Medulla oblongata (tissue), 1 donor: Measurements from ENCODE around the gene CHERP.

Source experiments
- DNase-seq: peaks from one replicate; pipeline ENCODE4 v3.0.0-alpha.2; 2015; ENCODE audit errors: extremely low spot score

The CHERP gene

DNA sequence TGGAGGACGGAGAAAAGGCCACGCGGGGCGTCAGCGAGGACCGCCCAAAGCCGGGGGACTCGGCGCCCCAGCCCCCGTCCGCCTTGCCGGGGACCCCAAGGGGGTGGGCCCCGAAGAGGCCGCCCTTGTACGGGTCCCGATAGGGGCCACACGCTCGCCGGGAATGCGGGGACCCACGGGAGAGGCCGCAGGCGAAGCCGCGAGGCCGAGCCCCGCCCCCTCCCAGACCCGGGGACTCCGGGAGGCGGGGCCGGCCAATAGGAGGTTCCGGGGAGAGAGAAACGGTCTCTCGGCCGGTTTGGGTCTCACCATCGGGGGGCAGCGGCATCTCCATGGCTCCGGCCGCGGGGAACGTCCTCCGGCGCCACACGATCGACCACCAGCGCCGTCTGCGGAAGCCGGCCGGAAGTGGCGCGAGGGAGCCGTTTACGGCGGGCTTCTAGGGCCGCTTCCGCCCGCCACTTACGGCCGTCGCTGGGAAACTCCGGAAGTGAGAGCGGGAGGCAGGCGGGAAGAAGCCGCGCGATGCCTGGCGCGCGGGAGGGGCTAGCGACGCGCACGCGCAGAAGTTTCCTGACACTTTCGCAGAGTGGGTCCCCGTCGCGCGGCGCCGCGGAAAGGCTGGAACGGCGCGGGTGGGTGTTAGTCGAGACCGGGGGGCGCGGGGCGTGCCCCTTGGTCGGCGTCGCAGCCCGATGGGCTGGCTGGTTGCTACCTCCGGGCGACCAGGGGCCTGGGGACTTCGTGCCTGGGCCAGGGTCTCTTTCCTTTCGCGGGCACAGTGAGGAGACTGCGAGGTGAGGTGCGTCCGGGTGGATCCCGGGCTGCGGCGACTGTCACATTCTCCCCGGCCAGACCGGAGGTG lies at the start of gene CHERP:
Gene CHERP, minus strand, starts transcription at position 393 of the 865 bp plus-strand sequence. Its CDS starts 59 bp downstream, at position 334.
- peak; percentile 97 for DNase-seq

- DNase-seq, result no peak
Measured at GRCh38 chr19:16590876-16591802, 48.9 kb upstream of the CHERP start.

GRCh38 chr19:16589917-16590316 lies 47.7 kb upstream of the CHERP start:
- no peak for DNase-seq

DNA sequence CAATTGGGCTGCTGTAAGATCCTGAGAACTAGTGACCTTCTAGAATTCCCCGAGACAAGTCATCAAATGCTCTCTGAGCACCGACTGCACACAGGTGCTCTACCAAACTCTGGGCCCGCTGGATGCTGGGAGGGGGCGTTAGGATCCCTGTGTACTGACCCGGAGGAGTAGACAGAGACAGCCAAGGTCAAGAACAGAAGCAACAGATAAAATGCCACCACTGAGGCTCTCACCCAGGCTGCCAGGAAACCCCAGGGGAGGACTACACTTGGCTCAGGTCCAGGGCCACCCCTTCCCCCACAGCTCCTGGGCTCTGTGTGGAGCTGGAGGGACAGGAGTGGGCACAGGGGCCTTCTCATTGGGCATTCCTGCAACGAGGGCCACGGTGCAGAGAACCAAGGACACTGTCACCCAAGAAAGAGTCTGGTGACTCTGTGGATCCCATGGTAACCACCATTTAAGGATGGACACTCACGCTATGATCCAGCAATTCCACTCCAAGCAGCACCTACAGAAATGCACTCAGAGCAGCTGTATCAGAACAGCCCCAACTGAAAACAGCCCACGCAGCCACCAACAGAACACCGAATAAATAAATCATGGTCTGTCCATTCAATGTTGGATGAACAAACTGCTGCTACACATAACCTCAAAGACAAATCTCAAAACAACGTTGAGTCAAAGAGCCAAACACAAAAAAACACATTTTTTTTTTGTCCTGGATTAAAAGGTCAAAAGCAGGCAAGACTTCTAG lies 46.8 kb upstream of the CHERP start:
- DNase-seq, result no peak

GRCh38 chr19:16587833-16588823 lies 45.9 kb upstream of the CHERP start:
- DNase-seq, result peak; percentile 70

DNA sequence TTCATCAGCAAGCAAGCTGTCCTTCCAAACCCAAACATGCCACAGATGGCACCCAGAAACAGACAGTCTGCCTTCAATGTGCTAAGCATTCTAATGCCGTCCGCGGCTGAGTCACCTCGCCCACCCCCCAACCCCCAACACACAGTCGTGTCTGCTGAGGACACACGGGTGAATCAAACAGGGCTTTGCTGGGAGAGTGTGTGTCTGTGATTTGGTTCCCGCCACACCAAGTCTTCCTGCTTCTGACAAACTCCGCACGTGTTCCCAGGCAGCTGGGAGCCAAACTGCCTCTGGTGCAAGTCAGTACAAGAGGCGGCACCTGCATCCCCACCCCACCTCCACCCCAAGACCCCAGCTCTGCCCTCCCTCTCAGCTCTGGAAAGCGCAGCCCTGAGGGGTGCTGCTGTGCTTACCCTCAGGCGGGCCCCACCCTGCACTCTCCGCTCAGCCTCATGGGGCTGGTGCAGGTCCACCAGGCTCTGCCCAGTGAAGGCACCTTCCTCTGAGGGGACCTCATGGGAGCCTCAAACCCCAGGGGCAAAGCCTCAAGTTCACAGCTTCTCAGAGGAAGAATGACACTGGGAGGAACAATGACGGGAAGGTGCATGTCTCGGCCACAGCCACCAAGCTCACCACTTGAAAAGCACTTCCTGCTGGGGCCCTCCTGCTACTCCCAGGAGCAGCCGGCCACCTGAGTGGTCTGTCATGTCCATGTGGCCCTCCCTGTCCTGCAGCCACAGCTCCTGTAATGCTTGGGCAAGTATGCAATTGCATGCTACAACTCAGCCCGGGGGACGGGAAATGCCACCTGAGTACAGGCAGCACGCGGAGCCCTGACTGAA lies 45.0 kb upstream of the CHERP start:
- DNase-seq, result no peak

GRCh38 chr19:16586477-16586871 lies 44.2 kb upstream of the CHERP start:
- DNase-seq, result no peak

DNA sequence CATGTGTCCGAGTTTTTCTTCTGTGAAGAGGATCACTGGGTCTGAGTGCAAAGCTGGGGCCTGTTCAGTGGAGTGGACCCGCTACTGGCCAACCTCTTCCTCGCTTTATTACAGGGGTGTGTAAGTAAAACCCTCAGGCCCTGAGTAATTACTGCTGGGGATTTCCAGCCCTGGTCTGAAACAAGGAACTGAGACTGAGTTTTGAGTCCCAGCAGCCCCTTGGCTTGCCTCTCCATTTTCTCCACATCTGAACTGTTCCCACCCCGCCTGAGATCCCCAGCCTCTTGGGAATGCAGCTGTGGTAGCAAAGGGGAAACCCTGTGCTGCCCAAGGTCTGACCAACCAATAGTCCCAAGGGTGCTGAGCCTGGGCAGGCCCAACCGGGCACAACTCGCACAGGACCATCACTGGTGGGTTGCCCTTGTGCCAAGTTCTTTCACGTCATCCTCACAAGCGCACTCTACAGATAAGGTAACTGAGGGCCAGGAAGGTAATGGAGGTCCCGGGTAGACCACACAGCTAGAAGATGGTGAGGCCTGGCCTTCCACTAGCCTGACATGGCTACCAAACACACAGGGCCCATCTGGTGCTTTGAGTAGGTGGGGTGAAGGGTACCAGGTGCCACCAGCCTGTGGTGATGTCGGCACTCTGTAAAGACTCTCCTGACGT lies 43.7 kb upstream of the CHERP start:
- peak; percentile 48 for DNase-seq

DNA sequence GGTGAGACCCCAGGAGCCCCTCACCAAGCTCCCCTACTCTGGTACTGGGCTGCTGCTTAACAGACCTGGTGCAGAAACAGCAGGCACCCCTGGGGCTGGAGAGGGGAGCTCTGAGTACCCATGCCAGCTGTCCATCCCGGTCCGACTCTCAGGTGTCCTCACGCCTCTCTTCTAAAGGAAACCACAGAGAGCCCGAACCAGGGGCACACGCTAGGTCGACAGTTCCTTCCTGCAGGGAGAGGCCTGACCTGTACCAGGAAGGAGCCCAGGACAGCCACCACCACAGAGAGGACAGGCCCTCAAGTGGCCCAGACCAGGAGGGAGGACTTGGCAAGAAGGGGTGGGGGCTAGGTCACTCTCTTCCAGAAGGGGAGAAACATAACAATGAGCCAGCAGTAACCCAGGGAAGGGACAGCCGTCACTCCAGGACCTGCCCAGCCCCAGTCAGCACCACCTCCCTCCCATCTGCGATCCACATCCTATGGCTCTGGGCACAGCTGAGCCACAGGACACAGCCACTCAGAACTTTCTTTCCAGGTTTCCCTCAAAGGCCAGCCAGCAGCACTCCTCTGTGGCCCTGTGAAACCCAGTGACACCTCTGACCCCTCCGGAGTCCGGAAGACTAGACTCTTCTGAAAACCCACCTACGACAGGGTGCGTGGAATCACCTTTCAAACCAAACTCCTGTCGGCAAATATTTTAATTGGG lies 43.0 kb upstream of the CHERP start:
- no peak for DNase-seq

- DNase-seq, result peak; percentile 92
Measured at GRCh38 chr19:16584248-16585093, 42.2 kb upstream of the CHERP start.

GRCh38 chr19:16582486-16583261 lies 40.4 kb upstream of the CHERP start:
- no peak for DNase-seq

GRCh38 chr19:16581971-16582343 lies 39.7 kb upstream of the CHERP start:
- no peak for DNase-seq

DNA sequence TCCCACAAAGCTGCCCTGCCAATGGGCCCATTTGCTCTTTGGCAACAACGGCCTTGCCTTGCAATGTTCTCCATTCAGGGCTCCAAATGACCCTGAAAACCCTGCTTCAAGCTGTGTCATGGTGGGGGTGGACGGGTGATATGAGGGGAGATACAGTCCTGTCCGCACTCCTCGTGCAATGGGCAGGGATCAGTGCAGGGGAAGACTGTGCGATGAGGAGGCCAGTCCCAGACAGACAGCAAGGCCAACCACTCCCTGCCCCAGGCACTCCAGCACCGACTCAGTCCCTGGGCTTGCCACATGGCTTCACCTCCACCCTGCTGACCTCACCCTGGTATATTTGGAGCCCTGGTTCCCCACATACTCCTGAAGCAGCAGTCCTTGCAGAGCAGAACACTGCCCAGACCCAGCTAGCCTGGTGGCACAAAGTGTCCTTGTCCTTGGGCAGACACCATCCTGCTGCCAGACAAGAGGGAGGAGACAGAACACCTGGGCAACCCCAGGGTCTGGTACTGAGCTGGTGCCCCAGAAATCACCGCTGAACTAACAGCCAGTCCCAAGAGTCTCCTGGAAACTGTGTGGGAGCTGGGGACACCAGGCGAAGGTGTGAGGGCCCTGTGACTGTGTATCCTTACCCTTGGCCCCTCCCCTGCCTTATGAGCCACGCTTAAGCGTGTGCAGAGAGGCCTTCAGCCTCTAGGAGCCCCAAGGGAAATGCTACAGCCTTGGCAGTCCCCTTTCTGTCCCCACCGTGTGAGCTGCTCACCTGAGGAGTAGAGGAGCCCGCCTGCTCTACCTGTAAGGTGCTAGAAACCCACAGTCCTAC lies 39.1 kb upstream of the CHERP start:
- no peak for DNase-seq

GRCh38 chr19:16579381-16579780 lies 37.1 kb upstream of the CHERP start:
- DNase-seq, result no peak

GRCh38 chr19:16577531-16577985 lies 35.3 kb upstream of the CHERP start:
- no peak for DNase-seq
